ENCODE measurements around the gene CFAP90.

Gene CFAP90

DNA sequence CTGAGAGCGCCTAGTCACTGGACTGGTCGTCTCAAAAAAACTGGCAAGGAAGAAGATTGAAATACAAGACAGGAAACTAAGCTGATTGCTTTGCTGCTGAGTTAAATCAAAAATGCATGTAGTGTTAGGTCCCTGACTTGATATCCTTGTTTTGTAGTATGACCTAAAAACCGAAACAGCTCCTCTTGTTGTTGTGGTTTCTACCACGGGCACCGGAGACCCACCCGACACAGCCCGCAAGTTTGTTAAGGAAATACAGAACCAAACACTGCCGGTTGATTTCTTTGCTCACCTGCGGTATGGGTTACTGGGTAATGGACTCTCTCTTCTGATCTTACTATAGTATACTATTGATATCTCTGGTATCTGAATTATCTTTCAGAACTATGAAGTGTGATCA lies 22.3 kb upstream of the CFAP90 start:
- ChIA-PET CTCF (interaction anchor here (0.7 to 1.3 kb wide), 2 partner anchors 8 to 1328 kb away, joined by 3 to 4 read pairs; no protein-coding TSS in a partner anchor), POLR2A (no interaction called here)
- no peak for TF ChIP-seq ARNT (IDR thresholded peaks at IDR 0.05)
- no peak for TF ChIP-seq NFRKB (IDR thresholded peaks at IDR 0.05)
- TF ChIP-seq LEF1 (IDR thresholded peaks at IDR 0.05; ENCODE audit: borderline replicate concordance): no peak
- no peak for TF ChIP-seq TARDBP (IDR thresholded peaks at IDR 0.05)
- no peak for TF ChIP-seq FOXM1 (IDR thresholded peaks at IDR 0.05; ENCODE audit: borderline replicate concordance)
- TF ChIP-seq SUZ12 (IDR thresholded peaks at IDR 0.05): no peak
- TF ChIP-seq ZNF384 (IDR thresholded peaks at IDR 0.05): no peak
- no peak for TF ChIP-seq HDGF (IDR thresholded peaks at IDR 0.05; ENCODE audit: borderline replicate concordance)
- TF ChIP-seq, protein P1, sequence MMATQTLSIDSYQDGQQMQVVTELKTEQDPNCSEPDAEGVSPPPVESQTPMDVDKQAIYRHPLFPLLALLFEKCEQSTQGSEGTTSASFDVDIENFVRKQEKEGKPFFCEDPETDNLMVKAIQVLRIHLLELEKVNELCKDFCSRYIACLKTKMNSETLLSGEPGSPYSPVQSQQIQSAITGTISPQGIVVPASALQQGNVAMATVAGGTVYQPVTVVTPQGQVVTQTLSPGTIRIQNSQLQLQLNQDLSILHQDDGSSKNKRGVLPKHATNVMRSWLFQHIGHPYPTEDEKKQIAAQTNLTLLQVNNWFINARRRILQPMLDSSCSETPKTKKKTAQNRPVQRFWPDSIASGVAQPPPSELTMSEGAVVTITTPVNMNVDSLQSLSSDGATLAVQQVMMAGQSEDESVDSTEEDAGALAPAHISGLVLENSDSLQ (IDR thresholded peaks at IDR 0.05): no peak
- TF ChIP-seq ELF4 (IDR thresholded peaks at IDR 0.05): no peak
- no peak for TF ChIP-seq BHLHE40 (IDR thresholded peaks at IDR 0.05; ENCODE audit: borderline replicate concordance)
- no peak for TF ChIP-seq L3MBTL2 (conservative IDR thresholded peaks at IDR 0.05)
- TF ChIP-seq FOXK2 (IDR thresholded peaks at IDR 0.05): no peak
- no peak for TF ChIP-seq FOXA1 (IDR thresholded peaks at IDR 0.05)
- TF ChIP-seq SP1 (IDR thresholded peaks at IDR 0.05): no peak
- no peak for TF ChIP-seq CTBP1 (IDR thresholded peaks at IDR 0.05; ENCODE audit: borderline replicate concordance)
- no peak for DNase-seq (ENCODE audit: extremely low spot score)

DNA sequence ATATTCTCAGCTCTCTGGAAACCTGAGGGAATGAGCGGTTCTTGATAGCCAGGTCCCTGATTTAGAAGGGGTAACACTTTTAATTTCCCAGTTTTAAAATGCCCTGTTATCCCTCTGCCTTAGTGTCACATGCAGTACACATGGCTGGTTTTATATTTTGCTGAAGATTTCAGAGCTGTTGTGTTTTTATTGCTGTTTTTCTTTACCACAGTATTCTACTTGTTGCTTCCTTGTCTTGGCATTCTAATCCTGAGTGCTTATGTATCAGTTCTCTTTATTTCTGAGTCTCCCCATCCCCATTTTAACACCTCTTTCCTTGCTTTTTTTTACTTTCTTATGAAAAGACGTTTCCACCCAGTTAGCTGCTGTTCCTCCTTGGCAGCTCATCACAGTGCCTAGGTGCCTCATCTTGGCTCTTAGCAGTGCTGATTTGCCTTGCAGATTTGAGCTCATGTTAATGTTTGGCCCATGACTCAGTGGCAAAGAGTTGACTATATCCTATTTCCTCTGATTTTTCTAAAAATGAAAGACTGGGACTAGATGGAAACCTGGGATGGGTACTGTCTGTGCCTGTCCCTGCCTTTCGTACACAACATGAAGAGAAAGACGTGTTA lies 21.7 kb upstream of the CFAP90 start:
- ChIA-PET POLR2A (no interaction called here), CTCF (interaction anchor here (0.7 to 1.3 kb wide), 4 partner anchors 9 to 1329 kb away, joined by 3 to 5 read pairs (median 4); no protein-coding TSS in a partner anchor)
- TF ChIP-seq ZNF384 (IDR thresholded peaks at IDR 0.05): no peak
- no peak for TF ChIP-seq FOXA1 (IDR thresholded peaks at IDR 0.05)
- TF ChIP-seq FOXM1 (IDR thresholded peaks at IDR 0.05; ENCODE audit: borderline replicate concordance): no peak
- TF ChIP-seq FOXK2 (IDR thresholded peaks at IDR 0.05): no peak
- no peak for TF ChIP-seq CTBP1 (IDR thresholded peaks at IDR 0.05; ENCODE audit: borderline replicate concordance)
- no peak for TF ChIP-seq SP1 (IDR thresholded peaks at IDR 0.05)
- TF ChIP-seq SUZ12 (IDR thresholded peaks at IDR 0.05): no peak
- no peak for TF ChIP-seq ELF4 (IDR thresholded peaks at IDR 0.05)
- TF ChIP-seq TARDBP (IDR thresholded peaks at IDR 0.05): no peak
- no peak for TF ChIP-seq ARNT (IDR thresholded peaks at IDR 0.05)
- no peak for TF ChIP-seq NFRKB (IDR thresholded peaks at IDR 0.05)
- TF ChIP-seq LEF1 (IDR thresholded peaks at IDR 0.05; ENCODE audit: borderline replicate concordance): no peak
- TF ChIP-seq HDGF (IDR thresholded peaks at IDR 0.05; ENCODE audit: borderline replicate concordance): no peak
- TF ChIP-seq BHLHE40 (IDR thresholded peaks at IDR 0.05; ENCODE audit: borderline replicate concordance): no peak
- no peak for TF ChIP-seq L3MBTL2 (conservative IDR thresholded peaks at IDR 0.05)
- TF ChIP-seq, protein P1 (IDR thresholded peaks at IDR 0.05): no peak
- no peak for DNase-seq (ENCODE audit: extremely low spot score)

DNA sequence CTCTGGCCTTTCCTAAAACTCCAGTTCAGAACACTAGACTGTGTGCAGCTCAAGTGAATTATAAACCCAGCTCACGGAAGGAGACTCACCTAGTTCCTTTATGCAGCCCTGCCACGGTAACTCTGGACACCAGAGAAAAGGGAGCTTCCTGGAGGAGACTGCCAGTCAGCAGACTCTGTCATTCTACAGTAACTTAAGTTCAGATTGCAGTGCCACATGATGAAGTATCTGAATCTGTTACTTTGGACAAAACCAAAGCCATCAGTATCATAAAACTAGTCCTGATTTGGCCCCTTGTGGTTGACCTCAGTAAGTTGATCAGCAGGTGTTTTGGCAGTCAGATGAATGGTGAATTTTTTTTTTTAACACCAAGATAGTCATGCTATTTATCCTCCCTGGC lies 20.7 kb upstream of the CFAP90 start:
- no peak for TF ChIP-seq FOXM1 (IDR thresholded peaks at IDR 0.05; ENCODE audit: borderline replicate concordance)
- no peak for TF ChIP-seq NFRKB (IDR thresholded peaks at IDR 0.05)
- TF ChIP-seq SUZ12 (IDR thresholded peaks at IDR 0.05): no peak
- TF ChIP-seq CTBP1 (IDR thresholded peaks at IDR 0.05; ENCODE audit: borderline replicate concordance): no peak
- TF ChIP-seq L3MBTL2 (conservative IDR thresholded peaks at IDR 0.05): no peak
- no peak for TF ChIP-seq LEF1 (IDR thresholded peaks at IDR 0.05; ENCODE audit: borderline replicate concordance)
- TF ChIP-seq, protein P1 (IDR thresholded peaks at IDR 0.05): no peak
- no peak for TF ChIP-seq HDGF (IDR thresholded peaks at IDR 0.05; ENCODE audit: borderline replicate concordance)
- no peak for TF ChIP-seq ARNT (IDR thresholded peaks at IDR 0.05)
- ChIA-PET CTCF (interaction anchor here (1.1 kb wide), 1 partner anchor 16 kb away, joined by 5 read pairs; no protein-coding TSS in a partner anchor), POLR2A (no interaction called here)
- no peak for DNase-seq (ENCODE audit: extremely low spot score)

DNA sequence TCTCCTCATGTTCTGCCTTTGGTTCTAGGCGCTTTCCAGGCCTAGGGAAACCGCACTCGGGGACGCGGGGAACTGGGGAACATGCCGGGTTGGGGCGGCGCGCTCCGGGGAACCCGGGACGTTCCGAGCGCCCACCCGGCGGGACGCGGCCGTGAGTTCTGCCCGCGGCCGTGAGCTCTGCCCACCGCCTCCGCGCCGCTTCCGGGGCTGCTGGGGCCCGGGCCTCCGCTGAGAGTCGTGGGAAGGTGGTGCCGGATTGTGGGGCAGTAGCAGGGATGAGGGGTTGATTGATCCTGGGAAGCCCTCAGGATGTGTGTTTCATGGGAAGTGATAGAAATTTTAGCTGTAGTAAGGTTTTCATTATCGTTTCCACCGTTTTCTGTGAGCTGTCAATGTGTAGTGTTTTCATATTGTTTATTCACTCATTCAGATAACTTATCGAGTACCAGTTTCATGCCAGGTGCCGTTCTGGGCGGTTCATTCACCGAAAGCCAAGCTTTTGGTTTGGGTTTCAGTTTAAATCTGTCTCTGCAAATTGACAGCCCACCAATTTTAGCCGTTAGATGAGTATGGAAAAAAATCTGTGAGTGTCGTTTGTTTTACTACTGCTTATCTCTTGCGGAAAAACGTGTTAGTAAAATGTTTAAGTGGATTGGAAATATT lies 18.7 kb upstream of the CFAP90 start:
- POLR2A ChIA-PET: interaction anchor here (0.9 to 2.4 kb wide), 9 partner anchors 10 to 36 kb away, joined by 3 to 18 read pairs (median 5); partner anchors contain the start of gene CFAP90
- no peak for TF ChIP-seq ELF4 (IDR thresholded peaks at IDR 0.05)
- no peak for TF ChIP-seq BHLHE40 (IDR thresholded peaks at IDR 0.05; ENCODE audit: borderline replicate concordance)
- TF ChIP-seq NFRKB (IDR thresholded peaks at IDR 0.05): no peak
- no peak for TF ChIP-seq SP1 (IDR thresholded peaks at IDR 0.05)
- no peak for TF ChIP-seq FOXM1 (IDR thresholded peaks at IDR 0.05; ENCODE audit: borderline replicate concordance)
- CTCF ChIA-PET: interaction anchor here (1.1 kb wide), 1 partner anchor 17 kb away, joined by 3 read pairs; no protein-coding TSS in a partner anchor
- DNase-seq (ENCODE audit: extremely low spot score): no peak

DNA sequence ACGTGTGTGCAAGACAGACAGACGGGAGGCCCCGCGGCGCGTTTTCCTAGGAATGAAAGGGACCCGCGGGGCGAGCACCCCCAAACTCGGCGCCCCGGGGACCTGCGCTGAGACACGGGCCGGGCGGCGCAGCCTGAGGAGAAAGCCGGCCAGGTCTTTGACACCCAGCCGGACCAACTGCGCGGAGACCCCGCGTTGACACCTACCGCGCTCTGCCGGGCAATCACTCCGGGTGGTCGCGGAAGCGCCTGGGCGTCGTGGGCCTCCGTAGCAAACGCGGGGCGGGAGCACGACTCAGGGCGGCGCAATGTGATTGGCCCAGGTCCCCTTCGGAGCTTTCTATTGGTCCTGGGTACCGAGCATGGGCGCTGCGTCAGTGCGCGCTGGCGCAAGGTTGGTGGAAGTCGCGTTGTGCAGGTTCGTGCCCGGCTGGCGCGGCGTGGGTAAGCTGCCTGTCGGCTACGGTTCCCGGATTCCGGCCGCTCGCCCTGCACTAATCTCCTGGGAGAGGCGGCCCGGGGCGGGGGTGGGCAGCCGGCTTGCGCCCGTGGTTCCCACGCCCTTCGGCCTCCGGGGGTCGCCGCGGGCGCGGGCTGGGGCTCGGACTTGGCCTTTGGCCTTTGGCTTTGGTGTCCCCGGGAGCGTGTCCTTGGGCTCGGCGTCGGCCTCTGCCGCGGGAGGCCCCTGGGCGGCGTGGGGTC lies 18.0 kb upstream of the CFAP90 start, which contains the start of the genes FASTKD3 and MTRR:
FASTKD3 (minus strand) TSS at position 259 of the 701 bp plus-strand sequence. CDS start 948 bp downstream, outside the sequence.
MTRR (plus strand) TSS at position 376 of the 701 bp plus-strand sequence. CDS start 1,647 bp downstream, outside the sequence.
- TF ChIP-seq L3MBTL2 (conservative IDR thresholded peaks at IDR 0.05) (peak; percentile 89), FOXM1 (IDR thresholded peaks at IDR 0.05; ENCODE audit: borderline replicate concordance) (no peak)
- ChIA-PET POLR2A (interaction anchor here (0.7 to 2.4 kb wide), 11 partner anchors 9 to 36 kb away, joined by 3 to 18 read pairs (median 4); partner anchors contain the start of gene CFAP90), CTCF (interaction anchor here (0.6 to 1.3 kb wide), 3 partner anchors 11 to 18 kb away, joined by 3 to 5 read pairs (median 3); no protein-coding TSS in a partner anchor)
- peak; percentile 91 for DNase-seq (ENCODE audit: extremely low spot score)
